ENCODE measurements around the gene MECR.

Gene MECR, protein sequence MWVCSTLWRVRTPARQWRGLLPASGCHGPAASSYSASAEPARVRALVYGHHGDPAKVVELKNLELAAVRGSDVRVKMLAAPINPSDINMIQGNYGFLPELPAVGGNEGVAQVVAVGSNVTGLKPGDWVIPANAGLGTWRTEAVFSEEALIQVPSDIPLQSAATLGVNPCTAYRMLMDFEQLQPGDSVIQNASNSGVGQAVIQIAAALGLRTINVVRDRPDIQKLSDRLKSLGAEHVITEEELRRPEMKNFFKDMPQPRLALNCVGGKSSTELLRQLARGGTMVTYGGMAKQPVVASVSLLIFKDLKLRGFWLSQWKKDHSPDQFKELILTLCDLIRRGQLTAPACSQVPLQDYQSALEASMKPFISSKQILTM

DNA sequence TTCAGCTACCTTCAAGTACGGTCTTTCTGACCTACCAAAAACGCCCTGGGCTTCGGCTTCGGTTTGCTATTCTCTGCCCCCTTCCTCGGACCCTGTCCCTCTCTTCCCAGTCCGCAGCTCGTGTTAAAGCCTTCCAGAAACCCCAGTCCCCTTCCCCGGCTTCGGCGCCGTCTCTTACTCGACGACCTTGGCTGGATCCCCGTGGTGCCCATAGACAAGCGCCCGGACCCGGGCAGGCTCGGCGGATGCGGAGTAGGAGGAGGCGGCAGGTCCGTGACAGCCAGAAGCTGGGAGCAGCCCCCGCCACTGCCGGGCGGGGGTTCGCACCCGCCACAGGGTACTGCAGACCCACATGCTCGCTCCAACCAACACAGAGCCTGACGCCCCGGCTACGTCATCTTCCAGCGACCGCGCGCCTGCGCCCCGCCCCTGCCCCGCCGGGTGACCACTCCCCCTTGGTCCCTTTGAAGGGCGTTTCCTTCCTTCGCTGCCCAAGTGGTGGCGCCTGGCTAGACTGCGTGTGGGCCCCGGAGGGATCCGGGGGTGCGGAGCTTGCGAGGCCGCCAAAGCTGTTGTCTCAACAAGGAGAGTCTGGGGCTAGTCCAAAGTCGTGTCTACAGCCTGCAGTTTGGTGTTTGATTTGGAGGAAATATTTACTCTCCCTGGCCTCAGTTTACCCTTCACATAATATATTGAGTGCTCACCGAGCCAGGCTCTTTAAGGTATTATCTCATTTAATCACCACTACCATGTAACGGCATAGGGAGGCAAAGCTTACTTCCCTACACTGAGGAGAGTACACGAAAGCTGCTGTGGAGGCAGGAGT, at the start of gene MECR:
MECR (minus strand) TSS at position 382 of the 826 bp plus-strand sequence; CDS start at position 354, 28 bp downstream.
- peak; percentile 69 to 96 (median 90) for DNase-seq

DNA sequence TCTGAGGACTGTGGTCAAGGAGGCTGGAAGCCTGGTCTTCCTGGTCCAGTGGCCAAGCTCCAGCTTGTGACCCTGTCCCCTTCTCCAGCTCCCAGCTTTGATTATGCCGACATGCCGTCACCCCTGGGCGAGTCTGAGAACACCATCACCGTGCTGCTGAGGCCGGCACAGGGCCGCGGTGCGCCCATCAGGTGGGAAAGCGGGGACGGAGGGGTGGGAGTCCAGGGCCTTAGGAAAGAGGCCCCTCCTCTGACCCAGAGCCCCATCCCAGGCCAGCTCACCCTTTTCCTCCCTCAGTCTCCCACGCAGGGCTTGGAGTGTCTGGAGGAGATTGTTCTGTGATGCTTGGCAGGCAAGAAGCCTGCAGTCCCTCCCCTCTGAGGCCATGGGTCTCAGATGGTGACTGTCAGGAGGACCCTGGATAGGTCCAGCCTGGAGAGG, 49.2 kb upstream of the MECR start:
- no peak for DNase-seq

- no peak for DNase-seq
Observed at GRCh38 chr1:29279406-29279805, 48.7 kb upstream of the MECR start.

DNA sequence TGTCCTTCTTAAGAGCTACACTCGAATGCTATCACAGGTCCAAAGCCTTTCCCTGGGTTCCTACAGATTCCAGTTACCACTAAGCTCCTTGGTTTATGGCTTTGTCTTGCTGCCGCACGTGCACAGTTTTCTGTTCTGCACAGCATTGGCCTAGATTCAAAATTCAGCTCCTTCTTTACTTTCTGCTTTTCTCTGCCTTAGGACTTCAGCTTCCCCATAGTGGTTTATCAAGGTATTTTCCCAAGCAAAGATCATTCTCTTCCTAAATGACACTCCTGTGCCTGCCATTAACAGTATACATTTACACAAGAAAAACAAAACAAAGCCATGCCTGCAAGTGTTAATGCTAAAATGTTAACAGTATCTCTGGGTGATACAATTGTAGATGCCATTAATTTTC, 47.4 kb upstream of the MECR start:
- no peak for DNase-seq

DNA sequence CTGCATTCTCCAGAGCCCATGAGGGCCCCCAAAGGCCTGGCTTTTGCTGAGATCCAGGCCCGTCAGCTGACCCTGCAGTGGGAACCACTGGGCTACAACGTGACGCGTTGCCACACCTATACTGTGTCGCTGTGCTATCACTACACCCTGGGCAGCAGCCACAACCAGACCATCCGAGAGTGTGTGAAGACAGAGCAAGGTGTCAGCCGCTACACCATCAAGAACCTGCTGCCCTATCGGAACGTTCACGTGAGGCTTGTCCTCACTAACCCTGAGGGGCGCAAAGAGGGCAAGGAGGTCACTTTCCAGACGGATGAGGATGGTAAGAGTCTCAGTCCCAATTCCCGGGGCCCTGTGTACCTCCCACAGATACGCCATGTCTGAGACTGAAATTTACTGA, 44.7 kb upstream of the MECR start:
- DNase-seq: no peak

GRCh38 chr1:29272147-29272907, 41.6 kb upstream of the MECR start:
- no peak for DNase-seq

GRCh38 chr1:29271724-29272123, 41.0 kb upstream of the MECR start:
- DNase-seq: no peak

GRCh38 chr1:29270929-29271521, 40.3 kb upstream of the MECR start:
- DNase-seq: no peak

GRCh38 chr1:29269382-29269781, 38.6 kb upstream of the MECR start:
- DNase-seq: peak in 30 of 51 donors; percentile 8 to 81 (median 48)

GRCh38 chr1:29267321-29268070, 36.8 kb upstream of the MECR start:
- no peak for DNase-seq

- no peak for DNase-seq
Observed at GRCh38 chr1:29266912-29267311, 36.2 kb upstream of the MECR start.

- DNase-seq: no peak
Observed at GRCh38 chr1:29264773-29265389, 34.1 kb upstream of the MECR start.

DNA sequence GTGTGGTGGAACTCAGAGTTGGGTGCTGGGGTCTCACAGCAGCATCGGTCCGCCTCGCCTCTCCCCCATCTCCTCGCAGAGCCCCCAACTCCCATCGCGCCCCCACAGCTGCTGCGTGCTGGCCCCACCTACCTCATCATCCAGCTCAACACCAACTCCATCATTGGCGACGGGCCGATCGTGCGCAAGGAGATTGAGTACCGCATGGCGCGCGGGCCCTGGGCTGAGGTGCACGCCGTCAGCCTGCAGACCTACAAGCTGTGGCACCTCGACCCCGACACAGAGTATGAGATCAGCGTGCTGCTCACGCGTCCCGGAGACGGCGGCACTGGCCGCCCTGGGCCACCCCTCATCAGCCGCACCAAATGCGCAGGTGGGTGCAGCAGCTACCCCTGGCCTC, 29.8 kb upstream of the MECR start:
- no peak for DNase-seq

DNA sequence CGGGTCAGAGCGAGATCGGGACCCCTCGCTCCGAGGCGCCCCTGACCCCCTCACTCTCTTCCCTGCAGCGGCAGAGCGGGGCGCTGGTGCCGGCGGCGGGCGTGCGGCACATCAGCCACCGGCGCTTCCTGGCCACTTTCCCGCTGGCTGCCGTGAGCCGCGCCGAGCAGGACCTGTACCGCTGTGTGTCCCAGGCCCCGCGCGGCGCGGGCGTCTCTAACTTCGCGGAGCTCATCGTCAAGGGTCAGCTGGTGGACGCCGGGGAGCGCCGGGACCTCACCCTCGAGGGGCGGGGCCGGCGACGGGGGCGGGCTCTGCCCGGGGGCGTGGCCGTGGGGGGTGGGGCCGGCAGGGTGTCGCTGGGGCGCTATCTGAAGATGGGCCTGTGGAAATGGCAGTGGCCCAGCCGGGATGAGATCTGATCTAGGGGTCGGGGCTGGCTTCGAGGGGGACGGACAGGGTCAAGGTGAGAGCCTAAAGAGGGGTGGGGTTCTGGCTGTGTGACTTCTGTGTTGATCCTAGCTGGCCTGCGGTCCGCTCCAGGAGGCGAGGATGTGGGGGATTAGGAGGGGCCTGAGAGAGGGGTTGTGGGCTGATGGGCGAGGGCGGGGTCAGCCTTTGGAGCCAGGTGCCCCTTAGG, 29.2 kb upstream of the MECR start:
- peak in 23 of 51 donors; percentile 12 to 75 (median 33) for DNase-seq

DNA sequence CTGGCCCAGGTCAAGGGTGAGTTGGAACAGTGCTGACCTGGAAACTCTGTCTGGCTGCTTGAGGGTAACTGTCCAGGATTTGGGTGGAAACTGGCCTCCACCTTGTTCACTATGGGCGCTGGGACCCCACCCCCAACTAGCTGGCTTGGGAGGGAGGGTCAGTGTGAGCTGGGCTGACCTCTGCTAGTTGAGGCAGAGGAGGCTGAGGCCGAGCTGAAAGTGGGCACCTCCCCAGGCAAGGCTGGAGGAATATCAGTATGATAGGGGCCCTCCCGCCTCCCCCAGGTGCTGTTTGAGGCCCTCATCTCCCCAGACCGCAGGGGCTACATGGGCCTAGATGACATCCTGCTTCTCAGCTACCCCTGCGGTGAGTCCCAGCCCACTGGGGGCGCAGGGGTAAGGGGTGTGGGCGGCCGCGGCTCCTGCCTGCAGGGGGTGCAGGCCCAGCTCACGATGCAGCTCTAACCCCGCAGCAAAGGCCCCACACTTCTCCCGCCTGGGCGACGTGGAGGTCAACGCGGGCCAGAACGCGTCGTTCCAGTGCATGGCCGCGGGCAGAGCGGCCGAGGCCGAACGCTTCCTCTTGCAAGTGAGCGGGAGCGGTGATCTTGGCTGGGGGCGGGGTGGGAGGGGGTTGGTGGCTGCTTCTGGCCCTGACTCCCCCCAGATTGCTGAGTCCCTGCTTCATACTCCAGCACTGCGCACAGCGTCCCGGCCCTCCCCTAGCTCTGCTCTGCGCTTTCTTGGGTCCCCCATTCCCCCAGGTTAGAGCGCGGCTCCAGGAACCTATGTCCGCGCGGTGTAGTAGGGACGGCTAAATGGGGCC, 28.5 kb upstream of the MECR start:
- no peak for DNase-seq

GRCh38 chr1:29258189-29258975, 27.6 kb upstream of the MECR start:
- DNase-seq: no peak

DNA sequence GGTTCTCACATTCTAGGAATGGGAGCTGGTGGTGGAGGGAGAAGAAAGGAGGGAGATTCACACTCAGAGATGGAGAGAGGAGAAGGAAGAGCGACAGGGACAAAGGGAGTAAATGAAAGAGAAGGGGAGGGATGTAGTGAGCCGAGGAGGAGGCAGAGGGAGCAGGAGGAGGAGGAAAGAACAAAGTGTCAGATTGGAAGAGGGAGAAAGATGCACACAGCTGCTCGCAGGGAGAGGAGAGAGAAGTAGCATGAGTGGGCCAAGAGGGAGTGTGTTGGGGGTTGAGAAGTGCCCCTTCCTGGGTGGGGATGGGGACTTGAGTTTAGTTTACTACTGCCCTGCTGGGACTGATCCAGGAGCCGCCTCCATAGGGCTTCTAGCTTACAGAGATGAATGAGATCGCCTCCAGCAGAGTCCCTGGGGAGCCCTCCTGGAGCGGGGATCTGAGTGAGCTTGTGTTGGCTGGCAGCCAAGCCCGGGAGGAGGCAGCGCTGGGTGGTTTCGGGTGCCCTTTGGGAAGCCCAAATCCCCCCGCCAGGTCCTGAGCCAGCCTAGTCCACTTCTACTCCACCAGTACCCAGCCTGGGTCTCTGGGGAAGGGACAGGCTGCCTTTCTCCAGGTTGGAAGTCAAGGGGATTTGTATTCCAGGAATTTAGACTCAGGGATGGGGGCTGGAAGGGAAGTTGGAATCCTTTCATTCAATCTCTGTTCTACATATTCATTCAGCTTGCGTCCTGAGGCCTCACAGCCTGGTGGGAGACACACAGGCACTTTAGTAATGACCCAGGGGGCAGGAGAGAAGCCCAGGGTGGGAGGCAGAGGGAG, 26.5 kb upstream of the MECR start:
- DNase-seq: peak in 5 of 51 donors; percentile 6 to 28 (median 16)
